Calu3 (cell line): ENCODE results near the gene NOX4. TPM values are rescaled to one million over a fixed set of nuclear protein-coding genes. Genes with fewer than 3 reads are reported as not detected.
"Not testable (repeated sequence)": the region's sequence is repeated elsewhere in the genome, so short reads cannot be mapped to it uniquely, and the experiment has no call there.

ENCODE experiments used
- BruUV-seq: library from RNA; stranded (reverse); fragments of 400-500 nt; replicated peaks from 2 replicates; lab custom pipeline; 2021; lab: Mats Ljungman, UMichigan
- CTCF ChIA-PET: fragments of 300-600 bp; sonication (Branson Sonifier 250); formaldehyde crosslinking; loops from one replicate; lab custom pipeline; 2022; ENCODE audit warnings: antibody characterized with exemption; lab: Charles Lee
- DNase-seq: peaks from one replicate; pipeline ENCODE4 v3.0.0; 2022
- H3K27ac Mint-ChIP-seq: one replicate; pipeline ENCODE4 v1.8.0; 2022; ENCODE audit warnings: mixed read lengths; ENCODE audit not compliant: unreplicated experiment
- H3K27me3 Mint-ChIP-seq: one replicate; pipeline ENCODE4 v1.8.0; 2022; ENCODE audit warnings: mixed read lengths; ENCODE audit not compliant: unreplicated experiment
- H3K36me3 Mint-ChIP-seq: one replicate; pipeline ENCODE4 v1.8.0; 2022; ENCODE audit warnings: mild to moderate bottlenecking, moderate library complexity, mixed read lengths; ENCODE audit not compliant: insufficient read depth, unreplicated experiment
- H3K4me1 Mint-ChIP-seq: one replicate; pipeline ENCODE4 v1.8.0; 2022; ENCODE audit warnings: mild to moderate bottlenecking, low read depth, mixed read lengths; ENCODE audit not compliant: unreplicated experiment
- H3K4me3 Mint-ChIP-seq: one replicate; pipeline ENCODE4 v1.8.0; 2022; ENCODE audit warnings: mild to moderate bottlenecking, low read depth, moderate library complexity, mixed read lengths; ENCODE audit not compliant: unreplicated experiment
- H3K9me3 Mint-ChIP-seq: one replicate; pipeline ENCODE4 v1.8.0; 2022; ENCODE audit warnings: low read depth, mixed read lengths; ENCODE audit not compliant: unreplicated experiment
- CTCF ChIP-seq: fragments of 200-600 bp; IDR thresholded peaks from one replicate; pipeline ENCODE4 v1.8.0; 2022; ENCODE audit warnings: antibody characterized with exemption; ENCODE audit not compliant: unreplicated experiment
- intact Hi-C: fragments of 100-400 bp; cut with micrococcal nuclease; formaldehyde crosslinking; loops from one replicate; pipeline ENCODE4 v1.10.0; 2022; ENCODE audit not compliant: unreplicated experiment
- total RNA-seq: library from RNA; stranded (reverse); gene quantifications from 2 replicates; pipeline ENCODE4 v1.2.3, GENCODE V29; 2022

NOX4 gene
- total RNA-seq, 1 experiment from 2014 or later, result not detected

GRCh38 chr11:89416961-89417360, 74.2 kb downstream of the NOX4 start:
- H3K27me3 Mint-ChIP-seq, result no peaks in the 10 kb centered on the region
- no peaks in the 10 kb centered on the region for H3K4me1 Mint-ChIP-seq
- no peak for TF ChIP-seq CTCF
- no peaks in the 10 kb centered on the region for H3K36me3 Mint-ChIP-seq
- H3K9me3 Mint-ChIP-seq, result no peaks in the 10 kb centered on the region
- intact Hi-C loops, result no loop called here
- no TSS peak for BruUV-seq
- no peak for DNase-seq
- CTCF ChIA-PET, result no interaction called here
- H3K27ac Mint-ChIP-seq, result no peak overlapping the region
- no peak overlapping the region for H3K4me3 Mint-ChIP-seq

- intact Hi-C loops, H3K36me3 Mint-ChIP-seq, H3K27me3 Mint-ChIP-seq, H3K4me1 Mint-ChIP-seq, DNase-seq, CTCF ChIA-PET, BruUV-seq, H3K9me3 Mint-ChIP-seq, H3K27ac Mint-ChIP-seq, H3K4me3 Mint-ChIP-seq: not testable (repeated sequence)
Measured at GRCh38 chr11:89411112-89411511, 80.1 kb downstream of the NOX4 start.

GRCh38 chr11:89410666-89411065, 80.5 kb downstream of the NOX4 start:
- CTCF ChIA-PET, intact Hi-C loops, H3K27me3 Mint-ChIP-seq, H3K4me3 Mint-ChIP-seq, H3K4me1 Mint-ChIP-seq, H3K9me3 Mint-ChIP-seq, BruUV-seq, DNase-seq, H3K36me3 Mint-ChIP-seq, H3K27ac Mint-ChIP-seq: not testable (repeated sequence)

GRCh38 chr11:89408441-89408840, 82.7 kb downstream of the NOX4 start:
- BruUV-seq, H3K27me3 Mint-ChIP-seq, H3K4me1 Mint-ChIP-seq, DNase-seq, H3K9me3 Mint-ChIP-seq, H3K4me3 Mint-ChIP-seq, H3K27ac Mint-ChIP-seq, CTCF ChIA-PET, H3K36me3 Mint-ChIP-seq: not testable (repeated sequence)
- intact Hi-C loops, result loop anchor here (5.0 kb wide), 2 partner anchors 76 to 311 kb away; no protein-coding TSS in a partner anchor

GRCh38 chr11:89405629-89406028, 85.5 kb downstream of the NOX4 start:
- intact Hi-C loops, result loop anchor here (5.0 kb wide), 2 partner anchors 73 to 308 kb away; no protein-coding TSS in a partner anchor
- H3K4me1 Mint-ChIP-seq, result no peaks in the 10 kb centered on the region
- no peaks in the 10 kb centered on the region for H3K9me3 Mint-ChIP-seq
- H3K27me3 Mint-ChIP-seq, result no peaks in the 10 kb centered on the region
- DNase-seq, result no peak
- no peak overlapping the region for H3K27ac Mint-ChIP-seq
- no peaks in the 10 kb centered on the region for H3K36me3 Mint-ChIP-seq
- CTCF ChIA-PET, result interaction anchor here (0.7 kb wide), 1 partner anchor 16 kb away, joined by 3 read pairs; no protein-coding TSS in a partner anchor
- BruUV-seq, result no TSS peak
- TF ChIP-seq CTCF, result no peak
- no peak overlapping the region for H3K4me3 Mint-ChIP-seq

GRCh38 chr11:89391654-89392053, 99.5 kb downstream of the NOX4 start:
- H3K27me3 Mint-ChIP-seq, CTCF ChIA-PET, H3K4me3 Mint-ChIP-seq, H3K4me1 Mint-ChIP-seq, BruUV-seq, DNase-seq, H3K36me3 Mint-ChIP-seq, H3K27ac Mint-ChIP-seq, intact Hi-C loops, H3K9me3 Mint-ChIP-seq: not testable (repeated sequence)

GRCh38 chr11:89387501-89387900, 103.7 kb downstream of the NOX4 start:
- H3K9me3 Mint-ChIP-seq, H3K4me3 Mint-ChIP-seq, H3K36me3 Mint-ChIP-seq, H3K27me3 Mint-ChIP-seq, intact Hi-C loops, H3K27ac Mint-ChIP-seq, DNase-seq, H3K4me1 Mint-ChIP-seq, BruUV-seq, CTCF ChIA-PET: not testable (repeated sequence)

GRCh38 chr11:89382986-89383385, 108.2 kb downstream of the NOX4 start:
- H3K27me3 Mint-ChIP-seq, intact Hi-C loops, H3K4me3 Mint-ChIP-seq, H3K36me3 Mint-ChIP-seq, DNase-seq, BruUV-seq, CTCF ChIA-PET, H3K27ac Mint-ChIP-seq, H3K9me3 Mint-ChIP-seq: not testable (repeated sequence)
- peaks cover 11% of the 10 kb centered on the region for H3K4me1 Mint-ChIP-seq
